GM21360 (cell line): ENCODE data around the gene DCST2.
A peak's percentile ranks its signal among the peaks of the same experiment; 100 is the strongest.

Experiments
- ATAC-seq: cut with Tn5 transposase; IDR thresholded peaks from one replicate; pipeline ENCODE4 v1.9.1; 2021; ENCODE audit warnings: mild to moderate bottlenecking, moderate library complexity; ENCODE audit not compliant: unreplicated experiment

DCST2 gene

DNA sequence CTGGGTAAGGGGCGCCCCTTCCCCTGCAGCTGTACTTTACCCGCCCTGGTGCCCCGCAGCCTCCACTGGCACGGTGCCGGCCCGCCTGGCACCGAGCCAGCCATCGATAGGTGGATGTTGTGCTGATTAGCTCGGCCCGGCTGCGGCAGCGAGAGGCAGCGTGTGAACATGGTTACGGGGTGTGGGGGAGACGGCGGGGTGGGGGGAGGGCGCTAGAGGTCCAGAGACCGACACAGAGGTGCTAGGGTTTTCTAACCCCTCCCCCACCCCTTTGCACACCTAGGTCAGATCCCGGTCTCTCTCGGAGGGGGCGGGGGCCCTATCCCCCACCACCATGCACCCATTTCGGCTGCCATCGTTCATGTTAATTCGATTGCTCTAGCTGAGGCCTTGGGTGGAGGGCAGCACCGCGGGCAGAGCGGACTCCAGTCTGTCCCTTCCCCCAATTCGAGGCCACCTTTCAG is 36.6 kb upstream of the DCST2 start:
- ATAC-seq: no peak

GRCh38 chr1:155069551-155070157 is 36.1 kb upstream of the DCST2 start:
- ATAC-seq: no peak

DNA sequence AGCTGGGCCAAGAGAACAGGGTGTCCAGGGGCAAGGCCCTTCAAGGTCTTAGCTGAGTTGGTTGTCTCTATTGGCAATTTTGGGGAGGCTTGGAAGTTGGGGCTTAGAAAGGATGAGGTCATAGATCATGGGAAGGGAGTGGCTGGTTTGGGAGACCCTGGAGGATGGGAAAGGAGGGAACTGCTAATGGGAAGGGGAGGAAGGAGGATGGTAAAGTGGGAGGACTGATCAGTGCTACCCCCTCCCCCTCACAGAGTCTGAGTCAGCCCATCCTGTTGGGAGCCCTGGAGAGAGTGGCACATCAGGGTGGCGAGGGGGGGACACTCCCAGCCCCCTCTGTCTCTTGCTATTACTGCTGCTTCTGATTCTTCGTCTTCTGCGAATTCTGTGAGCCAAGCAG is 35.0 kb upstream of the DCST2 start:
- ATAC-seq: no peak

GRCh38 chr1:155066777-155067176 is 33.2 kb upstream of the DCST2 start:
- no peak for ATAC-seq

DNA sequence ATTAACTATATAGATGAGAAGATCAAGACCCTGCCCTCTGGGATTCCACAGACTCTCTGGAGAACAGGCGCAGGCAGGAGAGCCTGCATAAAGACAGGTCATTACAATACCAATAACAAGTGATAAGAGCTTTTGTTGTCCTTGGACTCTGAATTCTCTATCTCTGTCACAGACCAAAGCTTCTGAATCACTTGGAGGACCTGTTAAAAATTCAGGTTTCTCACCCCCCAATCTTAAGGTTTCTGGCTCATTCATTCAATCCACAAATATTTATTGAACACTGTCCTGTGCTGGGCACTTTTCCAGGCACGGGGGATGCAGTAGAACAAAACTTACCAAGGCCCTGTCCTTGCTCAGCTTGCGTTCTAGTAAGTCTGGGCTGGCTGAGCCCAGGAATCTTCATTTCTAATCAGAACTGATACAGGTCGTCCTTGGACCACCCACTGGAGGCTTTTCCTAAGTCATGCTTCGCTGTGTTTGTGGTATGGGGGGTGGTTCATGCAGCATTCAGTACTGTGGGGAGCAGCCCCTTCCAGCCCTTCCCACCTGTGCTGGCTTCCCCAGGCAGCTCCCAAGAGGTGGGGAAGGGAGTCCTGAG is 31.4 kb upstream of the DCST2 start:
- ATAC-seq: no peak

GRCh38 chr1:155064111-155064831 is 30.7 kb upstream of the DCST2 start:
- ATAC-seq: peak; percentile 11

DNA sequence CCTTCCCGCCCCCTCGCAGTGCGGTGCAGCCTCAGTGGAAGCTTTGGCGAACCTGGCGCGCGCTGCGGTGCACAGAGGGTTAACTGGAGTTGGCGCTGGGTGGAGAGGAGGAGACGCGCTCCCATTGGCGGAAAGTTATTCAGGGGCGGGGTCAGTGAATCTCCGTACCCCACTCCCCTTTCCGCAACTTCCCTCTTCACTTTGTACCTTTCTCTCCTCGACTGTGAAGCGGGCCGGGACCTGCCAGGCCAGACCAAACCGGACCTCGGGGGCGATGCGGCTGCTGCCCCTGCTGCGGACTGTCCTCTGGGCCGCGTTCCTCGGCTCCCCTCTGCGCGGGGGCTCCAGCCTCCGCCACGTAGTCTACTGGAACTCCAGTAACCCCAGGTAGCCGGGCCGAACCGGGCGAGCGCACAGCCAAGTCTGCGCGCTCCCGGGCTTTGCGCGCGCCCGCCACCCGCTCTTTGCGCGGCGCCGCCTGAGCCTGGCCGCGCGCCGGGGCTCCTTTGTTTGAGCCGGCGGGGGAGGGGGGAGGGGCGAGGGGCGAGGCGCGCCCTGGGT is 30.0 kb upstream of the DCST2 start, which contains the start of gene EFNA4:
EFNA4 (plus strand) TSS at position 191 of the 561 bp plus-strand sequence; CDS start at position 275, 84 bp downstream.
- ATAC-seq: peak; percentile 53

- no peak for ATAC-seq
Measured at GRCh38 chr1:155062702-155063411, 29.3 kb upstream of the DCST2 start.

DNA sequence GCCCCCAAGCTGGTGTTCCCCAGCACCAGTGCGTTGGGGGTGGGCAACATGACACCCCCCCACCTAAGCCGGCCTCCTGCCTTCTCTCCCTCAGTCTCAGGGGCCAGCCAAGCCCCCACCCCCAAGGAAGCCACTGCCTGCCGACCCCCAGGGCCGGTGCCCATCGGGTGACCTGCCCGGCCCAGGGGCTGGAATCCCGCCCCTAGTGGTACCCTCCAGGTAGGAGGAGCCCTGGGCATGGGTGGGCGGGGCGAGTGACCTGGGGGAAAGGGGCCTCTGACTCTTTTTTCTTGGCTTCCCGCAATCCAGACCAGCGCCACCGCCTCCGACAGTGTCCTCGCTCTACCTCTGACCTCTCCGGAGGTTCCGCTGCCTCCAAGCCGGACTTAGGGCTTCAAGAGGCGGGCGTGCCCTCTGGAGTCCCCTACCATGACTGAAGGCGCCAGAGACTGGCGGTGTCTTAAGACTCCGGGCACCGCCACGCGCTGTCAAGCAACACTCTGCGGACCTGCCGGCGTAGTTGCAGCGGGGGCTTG is 28.6 kb upstream of the DCST2 start:
- no peak for ATAC-seq

GRCh38 chr1:155061381-155062150 is 28.0 kb upstream of the DCST2 start:
- ATAC-seq: no peak

DNA sequence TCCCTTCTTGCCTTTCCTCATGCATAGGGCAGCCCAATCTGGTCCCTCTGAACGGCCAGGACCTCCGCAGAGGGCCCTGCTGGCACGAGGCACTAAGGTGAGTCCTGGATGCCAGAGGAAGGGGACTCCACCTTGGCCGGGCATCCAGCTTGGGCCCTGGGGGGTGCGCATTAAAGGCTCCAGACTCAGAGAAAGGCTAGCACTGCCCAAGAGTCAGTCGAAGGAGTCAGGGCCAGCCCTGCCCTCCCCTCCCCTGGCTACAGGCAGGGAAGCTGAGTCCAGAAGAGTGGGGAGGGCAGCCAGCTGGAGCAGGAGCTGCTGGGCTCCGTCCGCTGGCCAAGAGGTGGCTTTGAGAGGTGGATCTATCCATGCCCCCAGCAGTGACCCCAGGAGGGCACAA is 27.2 kb upstream of the DCST2 start:
- no peak for ATAC-seq

DNA sequence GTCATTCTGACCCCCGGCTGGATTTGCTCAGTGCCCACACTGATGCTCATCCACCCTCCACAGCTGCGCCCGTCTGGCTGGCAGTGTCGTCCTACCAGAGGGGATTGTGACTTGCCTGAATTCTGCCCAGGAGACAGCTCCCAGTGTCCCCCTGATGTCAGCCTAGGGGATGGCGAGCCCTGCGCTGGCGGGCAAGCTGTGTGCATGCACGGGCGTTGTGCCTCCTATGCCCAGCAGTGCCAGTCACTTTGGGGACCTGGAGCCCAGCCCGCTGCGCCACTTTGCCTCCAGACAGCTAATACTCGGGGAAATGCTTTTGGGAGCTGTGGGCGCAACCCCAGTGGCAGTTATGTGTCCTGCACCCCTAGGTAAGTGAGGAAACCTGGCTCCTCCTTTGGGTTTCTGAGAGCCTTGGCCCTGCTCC is 24.2 kb upstream of the DCST2 start:
- ATAC-seq: no peak

GRCh38 chr1:155057104-155057503 is 23.5 kb upstream of the DCST2 start:
- no peak for ATAC-seq

DNA sequence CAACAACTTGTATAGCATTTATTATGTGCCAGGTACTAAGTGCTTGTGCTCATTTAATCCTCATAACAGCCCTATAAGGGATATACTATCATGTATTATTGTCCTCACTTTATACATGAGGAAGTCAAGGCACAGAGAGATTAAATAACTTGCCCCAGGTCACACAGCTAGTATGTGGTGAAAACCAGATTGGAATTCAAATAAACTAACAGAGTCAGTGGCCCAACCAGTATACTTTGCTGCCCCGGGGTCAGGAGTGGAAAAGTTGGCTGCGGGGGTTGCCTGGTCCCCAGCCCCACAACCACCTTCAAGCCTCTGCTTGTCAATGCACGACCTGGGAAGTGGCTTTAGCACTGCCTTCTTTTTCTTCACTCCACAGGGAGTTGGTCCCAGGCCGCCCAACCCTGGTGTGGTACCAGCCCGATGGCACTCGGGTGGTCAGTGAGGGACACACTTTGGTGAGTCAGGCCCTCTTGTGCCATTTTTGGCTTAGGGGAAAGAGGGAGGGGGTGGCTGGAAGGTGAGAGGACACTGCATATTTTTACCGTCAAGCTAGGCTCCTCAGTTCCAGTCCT is 20.0 kb upstream of the DCST2 start:
- no peak for ATAC-seq

DNA sequence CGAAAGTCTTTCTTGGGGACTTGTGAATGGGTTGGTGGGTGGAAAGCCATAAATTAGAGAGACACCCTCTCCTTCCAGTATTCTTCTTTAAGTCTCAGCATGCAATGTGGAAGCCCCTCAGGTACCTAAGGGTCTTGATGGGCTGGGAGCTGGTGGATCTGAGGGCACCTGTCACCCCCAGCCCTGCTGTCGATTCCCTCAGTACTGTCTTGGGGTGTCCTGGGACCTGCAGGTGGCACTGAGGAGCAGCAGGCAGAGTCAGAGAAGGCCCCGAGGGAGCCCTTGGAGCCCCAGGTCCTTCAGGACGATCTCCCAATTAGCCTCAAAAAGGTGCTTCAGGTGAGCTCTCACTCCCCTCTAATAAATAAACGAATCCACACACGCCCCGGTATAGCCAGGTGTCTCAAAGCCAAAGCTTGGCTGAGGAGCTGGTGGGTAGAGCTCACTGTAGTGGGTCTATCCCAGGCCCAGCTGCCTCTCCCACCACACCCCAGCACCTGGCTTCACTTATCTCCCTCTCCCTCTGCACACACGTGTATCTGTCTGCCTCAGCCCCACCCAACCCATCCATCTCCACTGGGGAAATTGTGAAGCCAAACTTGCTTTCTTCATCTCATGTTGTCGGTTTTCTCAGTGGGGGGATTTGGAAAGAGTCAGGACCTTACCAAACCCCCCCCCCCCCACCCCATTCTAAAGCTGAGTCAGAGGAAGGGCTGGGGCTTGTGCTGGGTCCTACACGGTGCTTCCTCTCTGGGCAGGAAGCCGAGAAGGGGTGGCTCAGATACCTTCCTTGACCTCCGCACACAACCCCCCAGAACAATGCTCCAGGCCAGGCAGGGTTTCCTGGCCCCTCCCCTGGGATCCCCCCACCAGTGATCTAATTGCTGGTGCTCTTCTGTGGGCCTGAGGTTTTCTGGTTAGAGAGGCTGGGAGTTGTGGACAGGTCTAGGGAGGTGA is 19.1 kb upstream of the DCST2 start:
- no peak for ATAC-seq

- no peak for ATAC-seq
Measured at GRCh38 chr1:155051777-155052398, 18.3 kb upstream of the DCST2 start.

DNA sequence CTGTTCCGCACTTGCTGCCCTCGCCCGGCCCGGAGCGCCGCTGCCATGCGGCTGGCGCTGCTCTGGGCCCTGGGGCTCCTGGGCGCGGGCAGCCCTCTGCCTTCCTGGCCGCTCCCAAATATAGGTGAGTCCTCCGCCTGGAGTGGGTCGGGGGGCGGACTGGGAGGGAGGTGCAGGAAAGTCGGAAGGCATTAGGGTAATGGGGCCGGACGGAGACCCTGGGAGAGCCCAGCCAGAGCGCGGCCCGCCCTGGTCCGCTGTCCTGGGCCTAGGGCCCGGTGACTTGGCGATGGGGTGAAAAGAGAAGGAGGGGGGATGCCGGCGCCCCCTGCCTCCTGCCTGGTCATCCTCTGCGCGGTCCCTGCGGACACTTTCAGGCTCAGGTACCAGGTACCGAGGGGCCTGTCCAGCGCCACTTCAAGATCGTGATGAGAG is 17.8 kb upstream of the DCST2 start:
- ATAC-seq: no peak
